COLO829 (cell line): ENCODE measurements around the gene GALNT13.

Experiments used
- DNase-seq: peaks from one replicate; pipeline ENCODE4 v3.0.0; 2012; ENCODE audit warnings: low spot score

GALNT13 gene

DNA sequence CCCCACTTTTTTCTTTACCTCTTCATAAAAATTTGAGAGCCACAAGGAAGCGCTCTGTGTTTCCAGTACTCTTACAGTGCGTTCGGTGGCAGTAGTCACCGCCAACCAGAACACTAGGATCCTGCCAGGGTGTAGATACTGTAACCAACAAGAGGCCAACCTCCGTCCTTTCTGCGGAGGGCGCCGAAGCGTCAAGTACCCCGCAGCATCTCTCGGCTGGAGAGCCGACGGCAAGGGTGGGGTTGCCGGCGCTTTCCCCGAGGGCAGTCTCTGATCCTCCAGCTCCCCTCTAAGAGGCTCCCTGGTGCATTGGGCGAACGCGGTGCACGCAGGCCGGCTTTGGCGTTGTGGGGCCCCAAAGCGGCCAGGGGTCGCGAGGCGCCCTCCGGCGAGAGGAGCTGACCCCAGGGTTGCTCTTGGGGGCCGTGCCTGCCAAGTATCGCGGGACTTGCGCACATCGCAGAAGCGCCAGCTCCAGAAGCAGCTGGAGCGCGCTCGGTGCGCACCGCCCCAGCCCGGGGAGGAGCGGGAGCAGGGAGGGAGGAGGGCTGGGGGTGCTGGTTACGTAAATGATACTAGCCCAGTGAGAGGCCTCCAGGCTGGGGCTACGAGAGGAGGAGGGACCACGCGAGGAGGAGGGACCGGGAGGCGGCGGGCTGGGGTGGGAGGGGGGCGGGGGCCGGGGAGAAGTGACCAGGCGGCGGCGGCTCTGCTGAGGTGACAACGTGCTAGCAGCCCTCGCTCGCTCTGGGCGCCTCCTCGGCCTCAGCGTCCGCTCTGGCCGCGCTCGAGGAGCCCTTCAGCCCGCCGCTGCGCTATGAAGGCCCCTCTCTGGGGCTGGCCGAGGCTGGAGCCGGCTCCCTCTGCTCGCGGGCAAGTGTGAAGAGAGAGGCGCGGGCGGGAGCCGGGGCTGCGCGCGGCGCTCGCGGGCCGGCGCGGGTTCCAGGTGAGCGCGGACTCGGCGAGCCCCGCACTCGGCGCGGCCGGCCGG lies at the start of gene GALNT13:
TSS of gene GALNT13 (plus strand) at position 692 of the 991 bp plus-strand sequence.
- no peak for DNase-seq

DNA sequence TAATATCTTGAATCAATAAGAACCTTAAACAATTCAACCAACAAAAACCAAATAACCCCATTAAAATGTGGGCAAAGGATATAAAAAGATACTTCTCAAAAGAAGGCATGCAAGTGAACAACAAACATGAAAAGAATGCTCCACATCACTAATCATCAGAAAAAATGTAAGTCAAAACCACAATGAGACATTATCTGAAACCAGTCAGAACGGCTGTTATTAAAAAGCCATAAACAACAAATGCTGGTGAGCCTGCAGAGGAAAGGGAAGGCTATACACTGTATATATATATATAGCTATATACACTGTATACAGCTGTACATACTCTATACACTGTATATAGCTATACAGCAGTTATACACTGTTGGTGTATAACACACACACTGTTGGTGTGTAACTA lies 47.8 kb upstream of the GALNT13 start:
- DNase-seq, result no peak

DNA sequence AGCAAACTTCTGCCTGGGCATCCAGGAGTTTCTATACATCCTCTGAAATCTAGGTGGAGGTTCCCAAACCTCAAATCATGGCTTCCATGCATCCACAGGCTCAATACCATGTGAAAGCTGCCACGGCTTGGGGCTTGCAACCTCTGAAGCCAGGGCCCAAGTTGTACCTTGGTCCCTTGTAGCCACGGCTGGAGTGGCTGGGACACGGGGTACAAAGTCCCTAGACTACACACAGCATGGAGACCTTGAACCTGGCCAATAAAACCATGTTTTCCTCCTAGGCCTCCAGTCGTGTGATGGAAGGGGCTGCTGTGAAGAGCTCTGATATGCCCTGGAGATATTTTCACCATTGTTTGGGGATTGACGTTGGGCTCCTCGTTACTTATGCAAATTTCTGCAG lies 43.4 kb upstream of the GALNT13 start:
- DNase-seq, result no peak

DNA sequence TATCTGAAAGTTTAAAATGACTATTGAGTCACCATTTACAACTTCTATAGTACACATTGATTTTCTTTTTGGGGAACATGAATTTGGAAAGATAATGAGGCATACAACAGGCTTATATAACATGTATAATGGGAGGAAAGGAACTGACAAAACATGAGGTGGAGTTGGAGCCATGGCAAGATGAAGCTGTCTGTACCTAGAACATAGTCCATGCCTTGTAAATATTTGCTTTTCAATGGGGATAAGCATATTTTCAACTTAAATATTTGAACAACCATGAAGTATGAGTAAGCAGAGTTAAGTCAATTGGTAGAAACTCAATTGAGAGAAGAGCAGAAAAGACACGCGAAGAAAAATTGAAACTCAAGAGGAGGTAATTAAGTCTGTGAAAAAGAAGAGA lies 37.1 kb upstream of the GALNT13 start:
- DNase-seq, result no peak

DNA sequence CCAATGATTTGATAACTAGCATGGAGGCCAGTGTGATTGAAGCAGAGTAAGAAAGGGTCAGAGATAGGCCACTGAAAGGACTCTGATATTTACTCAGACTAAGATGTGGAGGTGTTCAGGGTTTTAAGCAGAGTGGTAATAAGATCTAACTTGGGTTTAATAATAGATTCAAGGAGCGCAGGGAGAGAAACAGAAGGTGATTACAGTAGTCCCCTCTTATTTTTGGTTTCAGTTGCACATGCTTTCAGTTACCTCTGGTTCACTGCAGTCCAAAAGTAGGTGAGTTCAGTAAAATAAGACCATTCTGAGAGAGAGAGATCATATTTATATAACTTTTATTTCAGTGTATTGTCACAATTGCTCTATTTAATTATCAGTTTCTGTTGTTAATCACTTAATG lies 13.5 kb upstream of the GALNT13 start:
- DNase-seq, result no peak

DNA sequence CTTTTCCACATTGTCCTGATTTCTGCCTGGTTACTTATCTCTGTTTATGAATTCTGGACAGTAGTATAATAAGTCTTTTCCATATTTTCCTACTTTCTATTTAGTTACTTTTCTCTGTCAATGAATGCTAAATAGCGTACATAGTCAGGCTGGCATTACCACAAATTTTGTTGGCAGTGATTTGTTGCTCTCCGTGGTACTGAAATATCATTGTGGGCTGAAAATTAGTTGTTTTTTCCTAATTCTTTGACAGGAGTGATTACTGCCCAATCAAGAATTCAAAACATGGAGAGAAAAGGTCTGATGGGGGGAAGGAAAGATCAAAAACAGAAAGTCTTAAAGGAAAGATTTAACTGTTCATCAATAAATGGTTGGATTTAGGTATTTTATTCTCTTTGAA lies 7.7 kb upstream of the GALNT13 start:
- peak; percentile 2 for DNase-seq

DNA sequence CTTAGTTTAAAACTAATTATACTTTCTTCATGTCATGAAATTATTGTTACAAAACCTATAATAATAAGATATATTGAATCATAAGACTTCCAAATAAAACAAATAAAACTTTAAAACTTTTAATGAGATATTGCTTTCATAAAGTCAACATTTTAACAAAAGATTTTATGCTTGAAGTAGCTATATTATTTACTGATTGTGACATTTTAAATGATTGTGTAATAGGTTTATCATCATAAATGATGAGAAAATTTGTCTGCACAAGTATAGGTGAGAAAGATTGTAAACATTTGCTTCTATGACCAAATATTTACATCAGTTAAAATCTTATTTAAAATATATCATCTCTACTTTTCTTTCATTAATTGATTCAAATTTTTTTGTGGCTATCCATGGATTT lies 5.1 kb upstream of the GALNT13 start:
- DNase-seq, result no peak

DNA sequence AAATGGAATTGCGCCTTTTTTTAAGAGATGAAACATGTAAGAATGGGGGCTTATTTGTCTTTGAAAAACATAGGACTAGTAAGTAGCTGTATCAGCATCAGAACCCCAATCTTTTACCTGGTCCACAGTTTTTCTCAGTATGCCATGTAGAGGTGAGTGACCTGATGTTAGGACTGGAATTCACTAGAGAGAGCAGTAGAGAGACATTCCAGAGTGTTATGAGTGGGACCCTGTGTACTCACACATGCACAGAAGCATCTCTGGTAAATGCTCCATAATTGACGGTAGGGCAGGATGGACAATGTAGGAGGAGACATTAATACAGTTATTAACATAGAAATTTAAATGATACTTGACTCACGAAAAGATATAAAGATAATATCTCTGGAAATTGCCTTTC lies 1.4 kb upstream of the GALNT13 start:
- no peak for DNase-seq

DNA sequence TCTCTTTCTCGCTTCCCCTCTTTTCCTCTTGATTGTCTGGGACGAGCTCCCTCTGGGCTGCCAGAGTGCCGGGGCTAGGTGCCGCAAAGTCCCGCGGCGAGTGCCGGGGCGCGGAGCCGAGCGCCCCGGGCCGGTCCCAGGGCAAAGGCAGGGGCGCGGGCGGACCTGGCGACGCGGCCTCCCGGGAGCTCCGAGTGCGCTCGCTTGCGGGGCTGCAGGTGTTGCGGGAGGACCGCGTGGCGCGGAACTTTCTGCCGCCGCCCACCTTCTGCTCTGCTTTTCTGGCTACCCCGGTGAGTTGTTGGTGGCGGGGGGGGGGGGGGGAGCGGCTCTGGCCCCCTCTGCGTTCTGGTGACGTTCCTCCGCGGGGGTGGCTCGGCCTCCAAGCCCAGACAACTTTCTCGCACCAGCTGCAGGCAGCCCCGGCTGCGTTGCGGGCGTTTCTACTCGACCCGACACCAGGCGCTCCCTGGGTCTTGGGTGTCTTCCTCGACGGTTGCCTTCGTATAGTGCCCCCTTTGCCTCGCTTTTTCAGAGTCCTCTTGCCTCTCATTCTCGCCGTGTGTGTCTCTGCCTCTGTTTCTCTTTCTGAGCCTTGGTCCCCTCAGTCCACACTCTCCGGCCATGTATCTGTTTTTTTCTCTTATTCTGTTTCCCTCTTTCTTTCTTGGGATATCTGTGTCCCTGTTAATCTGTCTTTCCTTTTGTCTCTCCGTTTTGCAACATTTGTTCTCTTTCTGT lies 759 bp downstream of the GALNT13 start:
- DNase-seq, result no peak

DNA sequence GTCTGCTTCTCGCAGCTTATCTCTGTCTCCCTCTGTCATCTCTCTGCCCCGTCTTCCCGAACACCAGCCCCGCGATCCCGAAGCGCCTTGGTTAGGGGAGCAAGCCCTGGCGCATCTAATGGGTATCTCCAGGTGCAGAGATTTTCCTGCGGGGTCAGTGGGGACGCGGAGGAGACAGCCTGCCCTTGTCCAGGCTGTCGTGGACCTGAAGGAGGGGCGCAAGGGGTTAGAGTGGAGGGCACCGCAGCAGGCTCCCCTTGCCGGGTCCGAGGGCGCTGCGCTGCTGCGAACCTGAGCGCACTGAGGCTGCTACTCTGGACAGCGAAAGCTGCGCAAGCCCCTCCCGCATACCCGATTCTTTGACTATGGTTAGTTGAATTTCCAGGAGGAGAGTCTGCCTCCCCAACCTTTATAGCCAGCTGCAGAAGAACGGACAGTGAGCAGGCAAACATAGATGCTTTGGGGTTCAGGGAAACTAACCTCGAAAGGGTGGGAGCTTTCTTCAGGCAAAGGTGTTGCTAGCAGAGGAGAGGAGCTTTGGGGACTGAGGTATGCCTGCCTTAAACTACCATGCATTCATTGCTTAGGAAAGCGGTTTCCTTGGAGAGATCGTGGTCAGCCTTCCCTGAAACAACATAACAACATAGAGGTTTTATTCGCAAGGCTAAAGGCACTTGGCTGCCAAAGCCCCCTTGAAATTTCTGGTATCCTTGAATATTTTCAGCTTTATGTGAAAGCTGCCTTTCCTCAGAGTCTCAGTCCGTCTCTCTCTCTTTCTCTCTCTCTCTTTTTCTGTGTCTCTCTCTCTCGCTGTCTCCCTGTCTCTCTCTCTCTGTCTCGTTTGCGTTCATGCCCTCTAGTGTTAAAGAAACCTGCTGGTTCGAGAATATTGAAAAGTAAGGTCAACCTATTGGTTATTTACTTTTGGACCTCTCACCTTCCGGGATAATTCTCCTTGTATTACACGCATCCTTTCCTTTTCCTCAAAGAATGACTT lies 1.6 kb downstream of the GALNT13 start:
- DNase-seq, result no peak

DNA sequence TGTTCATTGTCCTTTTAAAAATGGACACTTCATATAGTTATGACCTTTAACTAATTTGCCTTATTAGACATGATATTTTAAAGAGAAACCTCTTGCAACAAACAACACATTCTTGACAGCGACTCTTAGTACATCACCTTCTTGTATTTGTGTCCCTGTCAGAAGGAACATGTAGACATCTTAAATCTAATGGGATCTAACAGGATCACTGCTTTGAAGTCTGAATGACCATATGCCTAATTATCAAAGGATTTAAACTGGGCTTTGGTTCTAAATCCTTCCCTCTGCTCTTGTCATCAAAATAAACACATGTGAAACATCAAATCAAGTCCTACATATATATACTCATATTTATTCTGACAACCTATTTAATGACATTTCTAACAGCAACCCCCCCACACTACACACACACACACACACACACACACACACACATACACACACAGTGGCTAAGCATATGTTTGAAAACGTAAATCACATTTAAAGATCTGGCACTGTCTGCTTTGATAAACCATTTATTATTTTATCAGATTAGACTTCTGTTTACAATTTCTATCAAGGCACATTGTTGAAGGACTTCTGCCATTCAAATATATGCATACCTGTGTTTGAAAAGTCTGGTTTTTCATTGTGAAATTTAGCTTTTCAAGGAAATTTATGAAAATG lies 4.2 kb downstream of the GALNT13 start:
- no peak for DNase-seq

DNA sequence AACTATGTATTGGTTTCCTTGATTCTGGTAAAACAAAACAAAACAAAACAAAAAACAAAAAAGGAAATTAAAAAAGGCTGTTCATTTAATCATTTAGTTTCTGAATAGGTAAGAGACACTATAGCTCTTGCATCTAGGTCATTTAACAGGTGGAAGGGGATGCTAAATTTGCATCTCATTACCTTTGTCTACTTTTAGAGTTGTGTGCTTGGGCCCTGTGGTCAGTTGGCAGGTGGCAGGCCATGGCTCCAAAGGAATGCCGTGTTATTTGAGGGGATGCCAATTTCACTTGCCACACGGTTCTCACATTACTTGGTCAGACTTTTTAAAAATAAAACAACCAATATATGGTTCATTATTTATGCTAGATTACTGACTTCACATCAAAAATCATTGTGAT lies 9.2 kb downstream of the GALNT13 start:
- no peak for DNase-seq

DNA sequence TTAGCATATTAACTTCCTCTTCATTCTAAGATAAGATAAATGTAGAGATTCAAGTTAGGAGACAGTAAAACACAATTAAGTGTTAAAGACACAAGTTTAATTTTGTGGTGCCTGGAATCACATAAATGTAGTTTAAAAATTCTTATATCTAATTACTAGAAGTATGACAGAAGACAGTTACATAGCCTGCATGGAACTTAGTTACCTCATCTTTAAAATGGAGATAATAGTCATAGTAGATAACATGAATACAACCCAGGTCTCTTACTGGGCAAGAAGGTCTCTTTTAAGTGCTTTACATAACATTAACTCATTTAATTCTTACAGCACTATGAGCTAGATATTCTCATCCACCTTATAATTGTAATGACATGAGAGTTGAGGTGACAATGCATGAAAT lies 15.1 kb downstream of the GALNT13 start:
- no peak for DNase-seq

DNA sequence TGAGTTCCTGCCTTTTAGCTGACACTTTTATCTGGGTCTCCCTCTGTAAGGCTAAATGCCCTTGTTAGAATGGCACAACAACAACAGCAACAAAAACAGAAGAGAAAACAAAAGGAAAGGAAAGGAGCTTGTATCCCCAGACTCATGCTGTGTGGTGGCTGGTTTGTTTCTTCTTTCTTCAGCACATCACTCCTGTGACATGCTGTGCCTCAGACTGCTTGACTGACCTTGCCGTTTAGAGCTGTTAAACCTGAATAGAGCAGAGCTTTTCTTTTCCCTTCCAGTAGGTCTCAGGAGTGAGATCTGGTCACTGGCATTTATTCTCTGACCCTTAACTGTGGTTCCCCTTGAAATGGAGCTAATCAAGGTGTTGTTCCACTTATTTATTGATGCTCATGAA lies 18.9 kb downstream of the GALNT13 start:
- DNase-seq, result no peak

DNA sequence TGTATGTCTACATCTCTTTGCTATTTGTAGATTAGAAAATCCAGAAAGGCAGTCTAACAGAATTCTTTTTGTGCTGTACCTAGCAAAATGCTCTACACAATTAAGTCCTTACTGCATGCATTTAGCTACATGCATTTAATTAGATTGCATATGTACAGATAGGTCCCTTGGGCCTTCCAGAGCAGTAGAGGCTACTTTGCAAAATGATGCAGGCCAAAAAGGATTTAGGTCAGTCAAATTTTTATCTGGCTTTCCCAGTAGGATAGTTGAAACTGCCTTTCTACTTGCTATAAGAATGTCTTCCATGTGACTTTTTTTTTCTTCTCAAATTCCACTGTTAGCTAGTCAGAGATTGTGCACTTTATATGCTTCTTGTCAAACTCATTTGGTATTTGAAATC lies 19.3 kb downstream of the GALNT13 start:
- DNase-seq, result no peak

DNA sequence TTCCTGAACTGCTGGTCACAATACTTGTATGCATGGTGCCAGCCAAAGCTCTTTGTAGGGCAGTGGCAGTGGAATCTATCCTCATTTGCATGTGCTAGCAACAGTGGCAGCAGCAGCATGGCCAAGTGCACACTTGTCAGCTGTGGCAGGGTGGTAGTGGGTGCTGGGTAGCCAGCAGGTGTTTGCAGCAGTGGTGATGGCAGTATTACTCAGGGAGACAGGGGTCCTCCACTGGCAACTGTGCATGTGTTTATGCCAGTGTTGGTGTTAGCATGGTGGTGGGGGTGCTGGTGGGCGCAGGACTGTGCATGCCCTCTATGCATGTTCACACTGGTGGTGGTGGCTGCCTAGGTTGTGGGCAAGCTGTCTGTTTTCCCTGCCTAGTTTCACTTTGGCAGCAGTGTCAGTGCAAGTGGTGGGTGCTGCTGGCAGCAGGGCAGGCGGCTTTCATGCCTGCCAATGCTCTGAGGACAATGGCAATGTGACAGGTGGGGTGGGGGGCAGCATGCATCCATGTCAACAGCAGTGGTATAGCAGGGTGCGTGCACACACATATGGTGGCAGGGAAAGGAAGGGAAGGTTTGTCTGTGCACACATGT lies 41.2 kb downstream of the GALNT13 start:
- DNase-seq, result no peak

DNA sequence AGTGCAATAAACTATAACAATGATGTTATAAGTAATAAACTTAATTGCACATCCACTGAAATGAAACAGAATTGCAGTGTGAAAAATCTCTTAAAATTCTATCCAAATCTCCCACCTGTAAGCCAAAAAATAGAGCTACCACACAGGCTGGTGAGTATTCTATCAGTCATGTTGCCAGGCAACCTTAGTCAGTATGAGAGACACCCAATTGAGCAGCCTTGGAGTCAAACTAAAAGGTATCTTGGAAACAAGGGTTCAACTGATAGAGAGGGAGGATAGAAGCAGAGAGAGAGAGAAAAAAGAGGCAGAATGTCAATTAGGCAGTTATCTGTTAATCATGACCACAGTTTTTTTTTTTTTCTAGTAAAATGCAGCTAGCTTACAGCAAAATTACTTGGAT lies 45.8 kb downstream of the GALNT13 start:
- DNase-seq, result no peak

DNA sequence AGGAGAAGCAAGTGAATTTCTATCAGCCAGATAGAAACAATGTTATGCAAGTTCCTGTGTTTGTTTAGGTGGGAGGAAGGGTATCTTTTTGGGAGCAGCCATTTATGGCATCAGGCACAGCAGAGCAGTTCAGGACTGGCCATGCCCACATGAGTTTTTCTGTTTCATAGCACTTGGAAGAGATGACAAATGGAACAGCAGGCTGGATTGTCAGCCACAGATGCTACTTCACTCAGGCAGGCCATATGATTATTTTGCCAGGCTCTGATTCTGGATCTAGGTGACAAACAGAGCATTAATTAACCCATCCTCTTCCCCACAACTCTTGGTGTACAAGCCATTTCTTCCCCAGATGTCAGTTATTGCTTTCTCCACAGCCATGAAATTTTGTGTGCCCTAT lies 63.8 kb downstream of the GALNT13 start:
- DNase-seq, result no peak

DNA sequence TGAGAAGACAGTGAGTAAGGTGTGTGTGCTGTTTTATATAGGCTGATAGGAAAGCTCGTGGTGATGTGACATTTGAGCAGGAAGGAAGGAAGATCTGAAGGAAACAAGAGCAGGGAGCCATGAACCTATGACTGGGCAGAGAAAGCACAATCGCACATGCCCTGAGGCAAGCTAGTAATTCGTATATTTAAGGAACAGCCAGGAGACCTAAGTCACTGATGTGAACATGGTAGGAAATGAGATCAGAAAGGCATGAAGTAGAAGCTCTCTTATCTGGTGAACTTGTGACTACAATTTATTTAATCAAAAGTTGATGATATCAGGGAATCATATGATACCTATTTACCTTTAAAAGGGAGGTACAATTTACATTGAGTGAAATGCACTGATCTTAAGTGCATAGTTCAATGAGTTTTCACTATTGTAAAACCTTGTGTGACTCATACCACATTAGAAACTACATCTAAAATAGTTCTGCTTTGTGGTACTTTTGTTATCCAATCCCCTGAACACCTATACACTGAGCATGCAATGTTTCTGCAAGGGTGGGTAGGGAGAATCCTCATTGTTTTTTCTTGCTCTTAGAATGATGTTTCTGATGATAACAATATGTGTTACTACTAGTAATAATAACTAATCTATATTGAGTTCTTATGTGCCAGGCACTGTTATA lies 67.5 kb downstream of the GALNT13 start:
- no peak for DNase-seq

DNA sequence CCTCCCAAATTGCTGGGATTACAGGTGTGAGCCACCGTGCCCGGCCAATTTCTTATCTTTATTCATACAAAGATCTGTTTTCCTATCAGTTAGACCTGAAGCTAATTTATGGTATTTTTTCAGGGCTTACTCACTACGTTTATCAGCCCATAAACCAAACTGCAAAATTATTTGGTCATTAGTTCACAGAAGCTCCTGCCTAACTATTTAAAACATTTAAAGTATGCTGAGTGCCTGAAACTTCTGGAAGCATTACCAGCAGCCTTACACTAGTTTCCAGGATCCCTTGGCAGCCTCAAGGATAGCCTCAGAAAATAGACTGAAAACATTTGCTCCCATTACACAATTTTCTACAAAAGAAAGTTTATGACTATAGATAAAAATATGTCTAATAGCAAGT lies 68.8 kb downstream of the GALNT13 start:
- no peak for DNase-seq

DNA sequence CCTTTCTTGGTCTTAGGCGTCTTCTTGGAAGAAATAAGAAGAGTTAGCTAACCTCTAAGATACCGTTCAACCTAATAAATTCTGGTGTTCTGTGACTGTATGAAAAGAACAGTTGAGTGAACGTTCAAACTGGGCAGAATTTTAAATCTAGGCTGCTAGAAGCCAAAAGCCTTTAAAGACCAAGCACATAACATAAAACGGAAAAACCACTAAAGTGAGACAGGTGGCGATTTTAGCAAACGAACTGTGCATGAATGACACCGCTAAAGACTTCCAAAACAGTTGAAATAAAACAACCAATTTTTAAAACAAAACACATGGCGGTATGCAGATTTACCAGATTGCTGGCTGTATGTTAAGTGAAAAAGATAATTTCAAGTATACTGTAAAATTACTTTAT lies 73.1 kb downstream of the GALNT13 start:
- DNase-seq, result no peak
